ENCODE measurements around the gene CDK2AP2.

CDK2AP2 gene

GRCh38 chr11:67490727-67491065, 17.3 kb downstream of the CDK2AP2 start:
- no peaks in the 10 kb centered on the region for H3K27me3 ChIP-seq (ENCODE audit: control insufficient read depth, low read length)
- H4K20me1 ChIP-seq (ENCODE audit: control insufficient read depth, insufficient read depth, low read depth, low read length) = no peaks in the 10 kb centered on the region
- H3K4me2 ChIP-seq (ENCODE audit: low read length) = no peak overlapping the region
- H3K79me2 ChIP-seq (ENCODE audit: control insufficient read depth, low read length) = peaks cover 24% of the 10 kb centered on the region
- H3K36me3 ChIP-seq (ENCODE audit: control insufficient read depth, low read length) = peaks cover 84% of the 10 kb centered on the region
- no peaks in the 10 kb centered on the region for H3K9me3 ChIP-seq (ENCODE audit: control insufficient read depth, insufficient read depth, low read length)
- H3F3A ChIP-seq (ENCODE audit: control insufficient read depth, insufficient read depth) = peaks cover 11% of the 10 kb centered on the region
- peaks cover 13% of the 10 kb centered on the region for H3K4me1 ChIP-seq (ENCODE audit: control insufficient read depth, low read length)
- no peaks in the 10 kb centered on the region for H3K9me2 ChIP-seq (replicated peaks; ENCODE audit: control insufficient read depth, low read length)
- H3K4me3 ChIP-seq (ENCODE audit: low read length) = no peak overlapping the region
- no peak for TF ChIP-seq CTCF (IDR thresholded peaks at IDR 0.05; ENCODE audit: low read depth, low read length, poor library complexity, severe bottlenecking)
- no peak for TF ChIP-seq EZH2phosphoT487 (IDR thresholded peaks at IDR 0.05; ENCODE audit: borderline replicate concordance, low read length)
- H3K27ac ChIP-seq (ENCODE audit: low read depth, low read length) = no peak overlapping the region

GRCh38 chr11:67489885-67490726, 17.9 kb downstream of the CDK2AP2 start:
- peaks cover 24% of the 10 kb centered on the region for H3K79me2 ChIP-seq (ENCODE audit: control insufficient read depth, low read length)
- H3K9me3 ChIP-seq (ENCODE audit: control insufficient read depth, insufficient read depth, low read length) = no peaks in the 10 kb centered on the region
- peaks cover 19% of the 10 kb centered on the region for H3K4me1 ChIP-seq (ENCODE audit: control insufficient read depth, low read length)
- H3K4me2 ChIP-seq (ENCODE audit: low read length) = no peak overlapping the region
- H4K20me1 ChIP-seq (ENCODE audit: control insufficient read depth, insufficient read depth, low read depth, low read length) = no peaks in the 10 kb centered on the region
- peaks cover 15% of the 10 kb centered on the region for H3F3A ChIP-seq (ENCODE audit: control insufficient read depth, insufficient read depth)
- H3K36me3 ChIP-seq (ENCODE audit: control insufficient read depth, low read length) = peaks cover 79% of the 10 kb centered on the region
- no peaks in the 10 kb centered on the region for H3K27me3 ChIP-seq (ENCODE audit: control insufficient read depth, low read length)
- H3K27ac ChIP-seq (ENCODE audit: low read depth, low read length) = no peak overlapping the region
- H3K9me2 ChIP-seq (replicated peaks; ENCODE audit: control insufficient read depth, low read length) = no peaks in the 10 kb centered on the region
- TF ChIP-seq CTCF (IDR thresholded peaks at IDR 0.05; ENCODE audit: low read depth, low read length, poor library complexity, severe bottlenecking) (no peak), EZH2phosphoT487 (IDR thresholded peaks at IDR 0.05; ENCODE audit: borderline replicate concordance, low read length) (no peak)
- no peak overlapping the region for H3K4me3 ChIP-seq (ENCODE audit: low read length)

- Histone ChIP-seq H4K20me1 (ENCODE audit: control insufficient read depth, insufficient read depth, low read depth, low read length) (no peaks in the 10 kb centered on the region), H3K36me3 (ENCODE audit: control insufficient read depth, low read length) (peaks cover 75% of the 10 kb centered on the region), H3K27ac (ENCODE audit: low read depth, low read length) (no peak overlapping the region), H3K9me3 (ENCODE audit: control insufficient read depth, insufficient read depth, low read length) (no peaks in the 10 kb centered on the region), H3K4me2 (ENCODE audit: low read length) (no peak overlapping the region), H3K9me2 (replicated peaks; ENCODE audit: control insufficient read depth, low read length) (no peaks in the 10 kb centered on the region), H3K79me2 (ENCODE audit: control insufficient read depth, low read length) (peaks cover 29% of the 10 kb centered on the region), H3K4me3 (ENCODE audit: low read length) (no peak overlapping the region), H3K27me3 (ENCODE audit: control insufficient read depth, low read length) (no peaks in the 10 kb centered on the region), H3F3A (ENCODE audit: control insufficient read depth, insufficient read depth) (peaks cover 23% of the 10 kb centered on the region), H3K4me1 (ENCODE audit: control insufficient read depth, low read length) (peaks cover 27% of the 10 kb centered on the region)
- no peak for TF ChIP-seq CTCF (IDR thresholded peaks at IDR 0.05; ENCODE audit: low read depth, low read length, poor library complexity, severe bottlenecking)
- TF ChIP-seq EZH2phosphoT487 (IDR thresholded peaks at IDR 0.05; ENCODE audit: borderline replicate concordance, low read length) = no peak
These were observed 18.6 kb downstream of the CDK2AP2 start for GRCh38 chr11:67489203-67489884.
